SK-N-SH (cell line): ENCODE measurements around the gene CBLN1.

Experiments used
- POLR2AphosphoS5 ChIP-seq: IDR thresholded peaks from 2 replicates; pipeline ENCODE4 v1.6.1; 2012; ENCODE audit warnings: low read depth, low read length
- TF ChIP-seq, protein P1 (sequence below): fragments of 200-600 bp; sonication (generic); IDR thresholded peaks from 2 replicates; pipeline ENCODE4 v1.6.1; 2017; ENCODE audit warnings: antibody characterized with exemption, mild to moderate bottlenecking, moderate library complexity

DNA sequence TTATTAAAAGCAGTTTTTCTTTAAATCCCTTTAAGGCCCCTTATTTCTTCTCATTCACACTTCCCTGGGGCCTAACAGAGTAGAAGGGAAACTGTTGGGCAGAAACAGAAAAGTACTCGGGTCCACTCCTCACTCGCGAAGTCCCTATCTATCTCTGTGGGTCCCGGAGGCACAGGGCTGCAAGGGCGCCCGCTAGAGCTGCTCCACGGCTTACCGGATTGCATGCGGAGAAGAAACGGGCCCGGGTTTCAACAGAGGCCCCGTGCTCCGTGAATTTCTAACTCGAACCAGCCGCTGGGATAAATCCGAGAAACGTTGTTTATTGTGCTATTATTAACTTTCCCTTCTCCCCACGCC, 4.3 kb downstream of the CBLN1 start:
- TF ChIP-seq POLR2AphosphoS5: no peak
- TF ChIP-seq, protein P1, sequence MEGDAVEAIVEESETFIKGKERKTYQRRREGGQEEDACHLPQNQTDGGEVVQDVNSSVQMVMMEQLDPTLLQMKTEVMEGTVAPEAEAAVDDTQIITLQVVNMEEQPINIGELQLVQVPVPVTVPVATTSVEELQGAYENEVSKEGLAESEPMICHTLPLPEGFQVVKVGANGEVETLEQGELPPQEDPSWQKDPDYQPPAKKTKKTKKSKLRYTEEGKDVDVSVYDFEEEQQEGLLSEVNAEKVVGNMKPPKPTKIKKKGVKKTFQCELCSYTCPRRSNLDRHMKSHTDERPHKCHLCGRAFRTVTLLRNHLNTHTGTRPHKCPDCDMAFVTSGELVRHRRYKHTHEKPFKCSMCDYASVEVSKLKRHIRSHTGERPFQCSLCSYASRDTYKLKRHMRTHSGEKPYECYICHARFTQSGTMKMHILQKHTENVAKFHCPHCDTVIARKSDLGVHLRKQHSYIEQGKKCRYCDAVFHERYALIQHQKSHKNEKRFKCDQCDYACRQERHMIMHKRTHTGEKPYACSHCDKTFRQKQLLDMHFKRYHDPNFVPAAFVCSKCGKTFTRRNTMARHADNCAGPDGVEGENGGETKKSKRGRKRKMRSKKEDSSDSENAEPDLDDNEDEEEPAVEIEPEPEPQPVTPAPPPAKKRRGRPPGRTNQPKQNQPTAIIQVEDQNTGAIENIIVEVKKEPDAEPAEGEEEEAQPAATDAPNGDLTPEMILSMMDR: no peak
